Measurements from ENCODE around the gene TAS2R43.
"Not testable (repeated sequence)": the region's sequence is repeated elsewhere in the genome, so short reads cannot be mapped to it uniquely, and the experiment has no call there.

The TAS2R43 gene

GRCh38 chr12:11092128-11092527, at the start of gene TAS2R43:
Gene TAS2R43 (minus strand): TSS chr12:11092313. CDS start chr12:11092229, 84 bp downstream.
- DNase-seq, result no peak
- intact Hi-C loops (cut with DNase I), result no loop called here

GRCh38 chr12:11136075-11136474, 44.0 kb upstream of the TAS2R43 start:
- no peak for DNase-seq
- intact Hi-C loops (cut with DNase I), result no loop called here

GRCh38 chr12:11134305-11134704, 42.2 kb upstream of the TAS2R43 start, which contains the start of gene TAS2R30:
Gene TAS2R30 (minus strand): TSS chr12:11134644. CDS start chr12:11134244, 400 bp downstream.
- DNase-seq, result no peak
- intact Hi-C loops (cut with DNase I), result no loop called here

- intact Hi-C loops (cut with DNase I), result no loop called here
- no peak for DNase-seq
Measured at GRCh38 chr12:11133816-11134215, 41.7 kb upstream of the TAS2R43 start.

- no peak for DNase-seq
- intact Hi-C loops (cut with DNase I), result no loop called here
Measured at GRCh38 chr12:11133162-11133561, 41.0 kb upstream of the TAS2R43 start.

- intact Hi-C loops (cut with DNase I), result no loop called here
- DNase-seq, result no peak
Measured at GRCh38 chr12:11130999-11131398, 38.9 kb upstream of the TAS2R43 start.

GRCh38 chr12:11130382-11130781, 38.3 kb upstream of the TAS2R43 start:
- peak in 1 of 10 donors; percentile 14 for DNase-seq

GRCh38 chr12:11114130-11114529, 22.0 kb upstream of the TAS2R43 start:
- DNase-seq; intact Hi-C loops (cut with DNase I): not testable (repeated sequence)

More at GRCh38 chr12:11130382-11130781, 38.3 kb upstream of the TAS2R43 start:
- intact Hi-C loops (cut with DNase I), result no loop called here

GRCh38 chr12:11111213-11111612, 19.1 kb upstream of the TAS2R43 start:
- intact Hi-C loops (cut with DNase I); DNase-seq: not testable (repeated sequence)

GRCh38 chr12:11108862-11109261, 16.7 kb upstream of the TAS2R43 start:
- no peak for DNase-seq
- intact Hi-C loops (cut with DNase I), result no loop called here

GRCh38 chr12:11107719-11108118, 15.6 kb upstream of the TAS2R43 start:
- no peak for DNase-seq
- intact Hi-C loops (cut with DNase I), result no loop called here

GRCh38 chr12:11106288-11106687, 14.2 kb upstream of the TAS2R43 start:
- intact Hi-C loops (cut with DNase I), result no loop called here
- DNase-seq, result no peak

- no peak for DNase-seq
- intact Hi-C loops (cut with DNase I), result no loop called here
Measured at GRCh38 chr12:11105546-11105945, 13.4 kb upstream of the TAS2R43 start.

GRCh38 chr12:11094910-11095309, 2.8 kb upstream of the TAS2R43 start:
- not testable (repeated sequence) for DNase-seq
- intact Hi-C loops (cut with DNase I), result loop anchor here (5.0 kb wide), 1 partner anchor 58 kb away; no protein-coding TSS in a partner anchor

- DNase-seq, result no peak
- intact Hi-C loops (cut with DNase I), result no loop called here
Measured at GRCh38 chr12:11089246-11089645, 2.9 kb downstream of the TAS2R43 start.

- intact Hi-C loops (cut with DNase I), result no loop called here
Measured at GRCh38 chr12:11085419-11085818, 6.7 kb downstream of the TAS2R43 start.

GRCh38 chr12:11081987-11082386, 10.1 kb downstream of the TAS2R43 start:
- DNase-seq, result no peak
- intact Hi-C loops (cut with DNase I), result no loop called here

More at GRCh38 chr12:11085419-11085818, 6.7 kb downstream of the TAS2R43 start:
- no peak for DNase-seq

- no peak for DNase-seq
- intact Hi-C loops (cut with DNase I), result no loop called here
Measured at GRCh38 chr12:11078246-11078645, 13.9 kb downstream of the TAS2R43 start.

GRCh38 chr12:11075642-11076041, 16.5 kb downstream of the TAS2R43 start:
- intact Hi-C loops (cut with DNase I), result no loop called here
- DNase-seq, result no peak

GRCh38 chr12:11071414-11071813, 20.7 kb downstream of the TAS2R43 start:
- no peak for DNase-seq
- intact Hi-C loops (cut with DNase I), result no loop called here

GRCh38 chr12:11070999-11071398, 21.1 kb downstream of the TAS2R43 start:
- intact Hi-C loops (cut with DNase I), result no loop called here
- no peak for DNase-seq

GRCh38 chr12:11069854-11070365, 22.2 kb downstream of the TAS2R43 start:
- intact Hi-C loops (cut with DNase I), result no loop called here
- no peak for DNase-seq

GRCh38 chr12:11067514-11067913, 24.6 kb downstream of the TAS2R43 start:
- no peak for DNase-seq
- intact Hi-C loops (cut with DNase I), result no loop called here
